Cardiac muscle cell (in vitro differentiated cells and primary cell): ENCODE results near the gene UCP2. TPM values are rescaled to one million over a fixed set of nuclear protein-coding genes. Genes with fewer than 3 reads are reported as not detected.

Experiments used
- DNase-seq, 2 donors: peaks; one replicate each; pipeline versions ENCODE4 v3.0.0 to v3.0.0-alpha.2; 2010 to 2017; ENCODE audit warnings: low read depth in 1 of 2, low spot score in 1 of 2
- H3K27ac ChIP-seq: fragments of 200-600 bp; sonication (generic); 2 replicates; pipeline ENCODE4 v1.5.1; 2016
- H3K27me3 ChIP-seq: fragments of 200-600 bp; sonication (generic); 2 replicates; pipeline ENCODE4 v1.6.0; 2016; ENCODE audit warnings: control low read depth
- H3K36me3 ChIP-seq: fragments of 200-600 bp; sonication (generic); 2 replicates; pipeline ENCODE4 v1.5.1; 2016; ENCODE audit warnings: control low read depth
- H3K4me1 ChIP-seq: fragments of 200-600 bp; sonication (generic); 2 replicates; pipeline ENCODE4 v1.8.1; 2017; ENCODE audit warnings: low read depth, mild to moderate bottlenecking, mixed run types
- H3K4me3 ChIP-seq: fragments of 200-600 bp; sonication (generic); 2 replicates; pipeline ENCODE4 v1.5.1; 2016; ENCODE audit warnings: mild to moderate bottlenecking
- H3K9me3 ChIP-seq: fragments of 200-600 bp; sonication (generic); 2 replicates; pipeline ENCODE4 v1.5.1; 2017; ENCODE audit warnings: low read depth, mild to moderate bottlenecking, control low read depth
- polyA plus RNA-seq: library from polyadenylated mRNA; unstranded; fragments of >200 nt; fragmentation: Nextera tagmentation; extraction: Ambion mirVana; gene quantifications from 2 replicates; pipeline ENCODE4 v1.2.1, GENCODE V29; 2016
- total RNA-seq: library from RNA; depleted of rRNA; stranded (reverse); fragments of >200 nt; gene quantifications from 2 replicates; pipeline ENCODE4 v1.2.3, GENCODE V29; 2016
- TF ChIP-seq, protein P1 (sequence below): IDR thresholded peaks from 2 replicates; pipeline ENCODE4 v1.5.1; 2012; ENCODE audit warnings: low read depth, mild to moderate bottlenecking, low read length

Gene UCP2
- total and polyA plus RNA-seq, 2 experiments from 2014 or later = 25.9 to 34.8 TPM

DNA sequence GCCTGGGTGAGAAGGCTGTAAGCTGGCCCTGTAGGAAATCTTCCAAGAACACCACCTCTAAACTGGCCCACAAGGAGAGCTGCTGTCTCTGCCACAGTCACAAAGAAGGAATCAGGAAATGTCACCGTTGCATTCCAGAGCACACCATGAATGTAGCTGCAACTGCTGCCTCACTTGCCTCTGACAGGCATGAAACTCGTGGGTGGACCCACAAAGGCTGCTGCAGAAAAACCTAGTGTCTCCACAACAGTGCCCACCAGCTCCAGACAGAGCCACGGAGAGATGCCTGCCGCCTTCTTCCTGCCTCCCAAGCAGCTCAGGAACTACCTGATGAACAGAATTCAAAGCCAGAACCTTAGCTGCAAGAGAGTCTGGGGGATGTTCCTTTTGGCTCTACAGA, 21.3 kb downstream of the UCP2 start:
- no peaks in the 10 kb centered on the region for H3K36me3 ChIP-seq
- TF ChIP-seq, protein P1, sequence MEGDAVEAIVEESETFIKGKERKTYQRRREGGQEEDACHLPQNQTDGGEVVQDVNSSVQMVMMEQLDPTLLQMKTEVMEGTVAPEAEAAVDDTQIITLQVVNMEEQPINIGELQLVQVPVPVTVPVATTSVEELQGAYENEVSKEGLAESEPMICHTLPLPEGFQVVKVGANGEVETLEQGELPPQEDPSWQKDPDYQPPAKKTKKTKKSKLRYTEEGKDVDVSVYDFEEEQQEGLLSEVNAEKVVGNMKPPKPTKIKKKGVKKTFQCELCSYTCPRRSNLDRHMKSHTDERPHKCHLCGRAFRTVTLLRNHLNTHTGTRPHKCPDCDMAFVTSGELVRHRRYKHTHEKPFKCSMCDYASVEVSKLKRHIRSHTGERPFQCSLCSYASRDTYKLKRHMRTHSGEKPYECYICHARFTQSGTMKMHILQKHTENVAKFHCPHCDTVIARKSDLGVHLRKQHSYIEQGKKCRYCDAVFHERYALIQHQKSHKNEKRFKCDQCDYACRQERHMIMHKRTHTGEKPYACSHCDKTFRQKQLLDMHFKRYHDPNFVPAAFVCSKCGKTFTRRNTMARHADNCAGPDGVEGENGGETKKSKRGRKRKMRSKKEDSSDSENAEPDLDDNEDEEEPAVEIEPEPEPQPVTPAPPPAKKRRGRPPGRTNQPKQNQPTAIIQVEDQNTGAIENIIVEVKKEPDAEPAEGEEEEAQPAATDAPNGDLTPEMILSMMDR = no peak
- DNase-seq = no peak
- H3K9me3 ChIP-seq = no peaks in the 10 kb centered on the region
- no peak overlapping the region for H3K4me3 ChIP-seq
- H3K4me1 ChIP-seq = no peaks in the 10 kb centered on the region
- H3K27me3 ChIP-seq = peaks cover 23% of the 10 kb centered on the region
- H3K27ac ChIP-seq = no peak overlapping the region

DNA sequence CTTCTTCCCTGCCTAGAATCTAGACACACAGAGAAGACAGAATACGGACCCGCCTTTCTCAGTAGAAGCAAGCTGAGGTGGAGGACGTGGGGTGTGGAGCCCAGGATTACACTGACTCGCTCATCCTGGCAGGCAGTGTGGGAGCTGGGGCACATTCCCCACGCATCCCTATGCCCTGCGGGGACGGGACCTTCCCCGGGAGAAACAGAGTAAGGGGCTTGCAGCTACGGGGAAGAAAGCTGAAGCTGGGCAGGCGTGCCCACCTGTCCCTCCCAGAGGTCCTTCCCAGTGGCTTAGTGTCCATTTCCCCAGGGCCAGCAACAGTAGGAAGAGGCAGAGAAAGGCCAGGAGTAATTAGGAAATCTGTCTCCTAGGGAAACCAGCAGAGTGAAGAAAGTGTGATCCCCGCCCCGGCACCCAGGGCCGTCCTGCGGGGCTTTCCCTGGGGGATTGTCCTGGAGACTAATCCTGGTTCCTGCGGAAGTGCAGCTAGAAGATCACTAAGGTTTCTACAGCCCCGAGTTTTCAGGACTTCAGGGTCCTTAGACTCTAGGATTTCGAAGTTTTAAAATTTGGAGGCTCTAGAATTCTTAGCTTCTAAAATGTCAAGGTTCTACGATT, 24.0 kb downstream of the UCP2 start:
- Histone ChIP-seq H3K9me3 (no peaks in the 10 kb centered on the region), H3K4me3 (no peak overlapping the region), H3K27me3 (peaks cover 29% of the 10 kb centered on the region), H3K27ac (no peak overlapping the region), H3K36me3 (no peaks in the 10 kb centered on the region), H3K4me1 (no peaks in the 10 kb centered on the region)
- TF ChIP-seq, protein P1 = no peak
- DNase-seq = no peak

DNA sequence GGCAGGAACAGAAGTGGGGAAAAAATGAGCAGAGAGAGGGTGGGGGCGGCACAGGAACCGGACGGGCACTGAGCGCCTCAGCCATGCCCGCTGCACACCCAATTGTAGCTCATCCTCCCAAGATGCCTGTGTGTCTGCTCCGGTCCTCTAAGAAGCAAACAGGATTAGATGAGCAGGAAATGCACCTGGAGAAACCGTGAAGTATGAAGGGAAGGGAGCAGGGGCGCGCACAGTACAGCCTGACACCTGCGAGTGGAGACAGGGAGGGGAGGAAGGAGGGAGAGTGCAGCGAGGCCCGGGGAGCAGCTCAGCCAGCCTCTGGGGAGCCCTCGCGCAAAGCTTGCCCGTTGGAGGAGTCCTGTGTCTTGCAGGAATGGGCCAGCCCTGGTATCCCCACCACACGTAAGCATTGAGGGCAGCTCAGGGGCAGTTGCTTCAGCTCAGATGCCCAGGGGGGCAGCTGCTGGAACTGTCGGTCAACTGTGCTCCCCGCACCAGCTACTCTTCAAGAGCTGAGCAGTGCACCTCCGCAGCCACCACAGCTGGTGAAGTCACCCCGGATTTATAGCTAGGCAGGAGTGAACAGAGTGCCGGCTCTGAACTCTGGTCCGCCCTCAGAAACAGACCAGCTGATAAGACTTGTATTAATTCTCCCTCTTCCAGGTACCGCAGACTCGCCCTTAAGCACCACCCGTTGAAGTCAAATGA, 24.8 kb downstream of the UCP2 start:
- no peaks in the 10 kb centered on the region for H3K9me3 ChIP-seq
- H3K27me3 ChIP-seq = peaks cover 29% of the 10 kb centered on the region
- H3K36me3 ChIP-seq = no peaks in the 10 kb centered on the region
- H3K4me3 ChIP-seq = no peak overlapping the region
- no peaks in the 10 kb centered on the region for H3K4me1 ChIP-seq
- DNase-seq = no peak
- TF ChIP-seq, protein P1 = no peak
- H3K27ac ChIP-seq = no peak overlapping the region

DNA sequence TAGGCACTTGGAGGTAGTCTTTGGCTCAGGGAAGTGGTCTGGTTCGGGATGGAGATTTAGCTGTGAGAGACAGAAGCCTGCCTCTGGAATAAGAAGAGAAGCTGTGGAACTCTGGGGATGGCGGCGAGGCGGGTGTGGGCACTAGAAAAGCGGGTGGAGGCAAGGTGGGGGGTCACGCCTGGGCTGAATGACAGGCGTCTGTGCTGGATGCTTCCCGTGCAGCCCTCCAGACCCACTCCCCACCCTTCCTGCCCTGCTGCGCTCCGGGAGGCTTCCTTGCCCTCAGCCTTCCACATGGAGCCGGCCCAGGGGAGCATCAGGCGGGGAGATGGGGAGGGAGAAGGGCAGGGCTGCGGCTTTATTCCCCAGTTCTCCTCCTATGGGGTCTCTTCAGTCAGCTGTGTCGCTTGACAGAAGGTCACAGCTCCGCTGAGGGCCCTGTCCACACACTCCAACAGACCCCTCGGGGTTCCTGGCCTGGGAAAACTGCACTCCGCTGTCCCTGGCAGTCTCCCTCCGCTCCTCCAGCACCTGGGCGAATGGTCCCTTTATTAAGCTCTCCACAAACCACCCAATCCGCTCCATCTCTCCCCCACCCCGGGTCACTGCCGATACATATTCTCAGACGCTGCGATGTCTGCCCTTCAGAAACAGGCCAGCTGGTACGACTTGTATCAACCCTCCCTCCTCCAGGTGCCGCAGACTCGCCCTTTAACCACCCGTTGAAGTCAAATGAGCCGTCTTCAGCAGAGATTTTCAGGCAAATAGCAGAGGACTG, 25.6 kb downstream of the UCP2 start:
- Histone ChIP-seq H3K27ac (no peak overlapping the region), H3K4me3 (no peak overlapping the region), H3K36me3 (no peaks in the 10 kb centered on the region), H3K27me3 (peaks cover 29% of the 10 kb centered on the region), H3K4me1 (no peaks in the 10 kb centered on the region), H3K9me3 (no peaks in the 10 kb centered on the region)
- no peak for DNase-seq
- TF ChIP-seq, protein P1 = no peak

DNA sequence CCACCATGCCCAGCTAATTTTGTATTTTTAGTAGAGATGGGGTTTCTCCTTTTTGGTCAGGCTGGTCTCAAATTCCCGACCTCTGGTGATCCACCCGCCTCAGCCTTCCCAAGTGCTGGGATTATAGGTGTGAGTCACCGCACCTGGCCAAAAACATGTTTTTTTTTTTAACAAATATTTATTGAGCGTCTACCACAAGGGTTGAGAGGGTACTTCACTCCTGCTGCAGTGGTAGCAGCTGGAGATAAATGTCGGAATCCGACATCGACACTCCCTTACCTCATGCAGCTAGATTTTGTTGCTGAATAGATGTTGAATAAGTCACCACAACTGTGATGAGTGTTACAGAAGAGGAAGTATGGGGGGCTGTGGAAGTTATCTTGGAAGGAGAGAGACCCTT, 30.8 kb downstream of the UCP2 start:
- Histone ChIP-seq H3K36me3 (no peaks in the 10 kb centered on the region), H3K27ac (no peak overlapping the region), H3K9me3 (no peaks in the 10 kb centered on the region), H3K4me1 (no peaks in the 10 kb centered on the region), H3K27me3 (peaks cover 9% of the 10 kb centered on the region), H3K4me3 (no peak overlapping the region)
- TF ChIP-seq, protein P1 = no peak
- DNase-seq = no peak
